Prostate gland (tissue), 2 donors: ENCODE data around the gene FAM193B.

Experiments used
- POLR2A ChIP-seq: fragments of 450-650 bp; IDR thresholded peaks from one replicate; pipeline ENCODE4 v1.6.1; 2016; ENCODE audit warnings: antibody characterized with exemption, mild to moderate bottlenecking
- POLR2AphosphoS5 ChIP-seq: sonication (generic); formaldehyde crosslinking; IDR thresholded peaks from one replicate; pipeline ENCODE4 v1.6.1; 2017; ENCODE audit warnings: antibody characterized with exemption
- TF ChIP-seq, protein P1 (sequence below), 4 experiments: fragments of 200-600 bp in 2 of 4; fragments of 450-650 bp in 2 of 4; sonication (generic) in 2 of 4; IDR thresholded peaks; 1 replicate in 3 of 4; 2 replicates in 1 of 4; pipeline ENCODE4 v1.5.1; 2016 to 2019; ENCODE audit warnings: antibody characterized with exemption in 4 of 4, mild to moderate bottlenecking in 2 of 4, moderate library complexity in 2 of 4

DNA sequence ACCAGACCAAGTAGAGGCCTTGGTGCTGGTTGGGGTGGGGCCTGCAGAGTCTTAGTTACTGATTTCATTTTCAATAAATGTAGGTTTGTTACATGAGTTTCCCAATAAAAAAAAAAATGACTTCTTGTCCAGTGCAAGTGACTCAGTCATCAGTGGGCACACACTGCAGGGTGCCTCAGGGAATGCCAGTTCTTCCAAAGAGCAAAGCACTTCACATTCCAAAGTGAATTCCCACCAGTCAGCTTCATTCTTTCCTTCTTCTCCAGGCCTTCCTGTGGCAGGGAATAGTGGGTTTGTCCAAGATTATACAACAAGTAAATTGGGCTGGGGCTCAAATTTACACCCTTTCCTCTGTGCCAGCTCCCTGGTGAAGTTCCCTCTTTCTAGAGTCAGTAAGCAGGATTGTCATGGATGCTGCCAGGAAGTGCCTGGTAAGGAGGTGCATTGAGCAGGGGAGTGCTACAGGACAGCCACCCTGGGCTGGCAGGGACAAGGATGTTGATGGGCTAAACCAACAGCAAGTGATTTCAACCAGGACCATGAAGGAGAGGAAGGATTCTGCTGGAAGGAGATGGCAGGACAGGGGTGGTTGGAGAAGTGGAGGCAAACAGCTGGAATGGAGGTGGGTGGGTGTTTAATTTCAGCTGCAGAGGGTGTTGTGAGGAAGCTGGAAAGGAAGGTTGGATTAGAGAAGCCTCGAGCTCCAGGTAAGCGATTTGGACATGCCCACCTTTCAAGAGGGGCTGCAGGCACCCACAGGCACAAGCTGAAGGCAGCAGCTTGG is 41.8 kb upstream of the FAM193B start:
- TF ChIP-seq, protein P1, sequence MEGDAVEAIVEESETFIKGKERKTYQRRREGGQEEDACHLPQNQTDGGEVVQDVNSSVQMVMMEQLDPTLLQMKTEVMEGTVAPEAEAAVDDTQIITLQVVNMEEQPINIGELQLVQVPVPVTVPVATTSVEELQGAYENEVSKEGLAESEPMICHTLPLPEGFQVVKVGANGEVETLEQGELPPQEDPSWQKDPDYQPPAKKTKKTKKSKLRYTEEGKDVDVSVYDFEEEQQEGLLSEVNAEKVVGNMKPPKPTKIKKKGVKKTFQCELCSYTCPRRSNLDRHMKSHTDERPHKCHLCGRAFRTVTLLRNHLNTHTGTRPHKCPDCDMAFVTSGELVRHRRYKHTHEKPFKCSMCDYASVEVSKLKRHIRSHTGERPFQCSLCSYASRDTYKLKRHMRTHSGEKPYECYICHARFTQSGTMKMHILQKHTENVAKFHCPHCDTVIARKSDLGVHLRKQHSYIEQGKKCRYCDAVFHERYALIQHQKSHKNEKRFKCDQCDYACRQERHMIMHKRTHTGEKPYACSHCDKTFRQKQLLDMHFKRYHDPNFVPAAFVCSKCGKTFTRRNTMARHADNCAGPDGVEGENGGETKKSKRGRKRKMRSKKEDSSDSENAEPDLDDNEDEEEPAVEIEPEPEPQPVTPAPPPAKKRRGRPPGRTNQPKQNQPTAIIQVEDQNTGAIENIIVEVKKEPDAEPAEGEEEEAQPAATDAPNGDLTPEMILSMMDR (IDR thresholded peaks at IDR 0.05), result no peak
- TF ChIP-seq POLR2A, result no peak
- no peak for TF ChIP-seq POLR2AphosphoS5
